GM18907 (cell line): ENCODE results near the gene DPCD.
"Not testable (repeated sequence)": the region's sequence is repeated elsewhere in the genome, so short reads cannot be mapped to it uniquely, and the experiment has no call there.

Source experiments
- ATAC-seq: cut with Tn5 transposase; IDR thresholded peaks from one replicate; pipeline ENCODE4 v1.9.1; 2021; ENCODE audit warnings: mild to moderate bottlenecking, moderate library complexity; ENCODE audit not compliant: unreplicated experiment

Gene DPCD

GRCh38 chr10:101617102-101617823, 29.1 kb downstream of the DPCD start:
- no peak for ATAC-seq

- no peak for ATAC-seq
Measured at GRCh38 chr10:101617824-101618568, 29.9 kb downstream of the DPCD start.

DNA sequence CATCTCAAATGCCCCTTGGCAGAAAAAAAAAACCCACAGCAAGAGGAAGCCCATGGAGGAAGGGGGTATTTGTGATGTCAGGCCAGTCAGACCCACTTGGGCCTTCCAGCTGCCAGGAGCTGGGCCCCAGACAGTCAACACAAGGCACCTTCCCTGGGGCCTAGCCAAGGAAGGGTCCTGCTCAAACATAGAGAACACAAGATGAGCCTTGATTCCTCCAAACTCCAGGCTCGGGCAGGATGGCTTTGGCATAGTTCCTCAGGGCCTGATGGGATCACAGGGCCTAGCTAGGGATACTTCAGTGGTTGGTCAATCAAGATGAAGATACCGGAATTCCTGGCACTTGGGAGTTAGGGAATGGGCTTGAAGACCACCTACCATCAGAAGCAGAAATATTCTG, 30.8 kb downstream of the DPCD start:
- no peak for ATAC-seq

- no peak for ATAC-seq
Measured at GRCh38 chr10:101619983-101620382, 31.9 kb downstream of the DPCD start.

DNA sequence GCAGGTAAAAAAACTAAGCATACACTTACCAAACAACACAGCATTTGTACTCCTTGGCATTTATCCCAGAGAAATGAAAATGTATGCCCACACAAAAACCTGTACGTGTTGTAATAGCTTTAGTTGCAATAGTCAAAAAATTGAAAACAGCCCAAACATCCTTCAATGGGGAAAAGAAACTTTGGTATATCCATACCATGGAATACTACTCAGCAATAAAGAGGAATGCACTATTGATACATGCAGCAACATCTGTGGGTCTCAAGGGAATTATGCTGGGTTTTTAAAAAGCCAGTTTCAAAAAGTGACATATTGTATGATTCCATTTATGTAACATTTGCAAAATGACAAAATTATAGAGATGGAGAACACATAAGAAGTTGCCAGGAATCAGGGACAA, 35.4 kb downstream of the DPCD start:
- ATAC-seq, result no peak

DNA sequence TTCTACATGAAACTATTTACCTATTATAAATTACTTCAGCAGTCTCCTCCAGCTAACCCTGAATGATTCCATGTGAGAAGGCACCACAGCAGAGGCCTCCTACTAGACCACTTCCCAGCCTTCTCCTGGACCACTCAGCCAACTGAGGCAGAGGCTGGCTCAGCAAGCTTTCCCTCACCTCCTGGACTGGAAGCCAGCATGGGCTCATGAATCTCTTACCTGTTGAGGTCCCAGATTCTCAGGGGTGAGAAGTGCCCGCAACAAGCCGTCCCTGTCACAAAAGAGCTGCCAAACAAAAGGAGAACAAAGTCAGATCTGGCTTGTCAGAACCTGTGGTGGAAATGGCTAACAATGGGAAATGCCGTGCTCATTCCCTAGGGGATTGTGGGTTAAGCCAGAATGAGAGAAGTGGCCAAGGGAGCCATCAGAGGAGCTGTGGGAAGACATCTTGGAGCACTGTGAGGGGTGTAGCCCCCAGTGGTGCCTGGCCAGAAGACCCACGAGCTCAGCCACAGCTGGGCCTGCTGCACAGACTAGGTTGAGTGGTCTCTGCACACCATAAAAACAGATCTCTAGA, 36.5 kb downstream of the DPCD start:
- no peak for ATAC-seq

DNA sequence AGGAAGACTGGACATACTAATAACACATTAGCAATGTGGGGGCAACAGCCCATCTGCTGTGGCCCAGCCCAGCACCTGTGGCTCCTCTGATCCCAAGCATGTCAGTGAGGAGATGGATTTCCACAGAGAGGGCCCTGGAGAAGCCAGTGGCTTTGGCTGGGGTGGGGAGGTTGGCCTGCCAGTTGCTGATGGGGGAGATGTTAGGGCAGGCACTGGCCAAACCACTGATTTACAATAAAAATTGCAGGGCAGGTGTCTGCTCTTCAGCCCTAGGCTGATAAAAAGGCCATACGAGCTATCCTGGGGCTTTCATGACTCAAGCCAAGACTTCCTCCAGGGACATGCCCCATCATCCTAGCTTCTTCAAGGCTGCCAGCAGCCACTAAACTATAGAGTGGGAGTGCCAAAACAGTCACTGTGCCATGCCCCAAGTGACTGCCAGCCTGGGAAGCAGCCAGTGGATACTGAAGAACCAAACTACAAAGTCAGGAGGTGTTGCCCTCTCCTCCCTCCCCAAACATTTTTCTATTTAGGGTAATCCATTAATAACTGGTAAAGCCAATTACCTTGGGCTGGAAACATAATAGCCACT, 37.8 kb downstream of the DPCD start:
- ATAC-seq, result no peak

- ATAC-seq, result no peak
Measured at GRCh38 chr10:101629837-101630632, 41.9 kb downstream of the DPCD start.

- no peak for ATAC-seq
Measured at GRCh38 chr10:101630633-101630920, 42.5 kb downstream of the DPCD start.

DNA sequence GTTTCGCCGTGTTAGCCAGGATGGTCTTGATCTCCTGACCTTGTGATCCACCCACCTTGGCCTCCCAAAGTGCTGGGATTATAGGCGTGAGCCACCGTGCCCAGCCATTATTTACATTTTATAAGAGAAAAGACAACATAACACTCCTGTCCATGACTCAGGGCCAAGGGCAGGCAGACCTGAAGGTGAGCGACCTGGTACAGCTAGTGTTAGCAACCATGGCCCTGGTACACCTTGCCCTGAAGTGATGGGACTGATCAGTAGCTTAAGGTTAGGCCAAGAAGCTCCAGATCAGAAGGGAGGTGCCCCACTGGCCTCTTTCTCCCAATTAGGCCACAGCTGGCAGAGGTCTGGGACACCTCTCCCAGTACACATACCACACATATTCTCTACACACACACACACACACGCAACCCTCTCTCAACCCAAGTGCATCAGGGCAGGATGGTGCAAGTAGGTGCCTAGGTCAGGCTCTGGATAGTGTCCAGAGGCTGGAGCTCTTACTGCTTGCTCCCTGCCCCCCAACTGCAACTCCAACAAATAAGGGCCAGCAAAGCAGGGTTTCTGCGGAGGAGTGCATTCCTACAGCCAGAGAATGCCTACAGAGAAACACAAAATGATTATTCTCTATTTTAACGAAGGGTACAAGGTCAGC, 43.8 kb downstream of the DPCD start:
- ATAC-seq, result no peak

GRCh38 chr10:101633510-101633909, 45.4 kb downstream of the DPCD start:
- ATAC-seq, result not testable (repeated sequence)

DNA sequence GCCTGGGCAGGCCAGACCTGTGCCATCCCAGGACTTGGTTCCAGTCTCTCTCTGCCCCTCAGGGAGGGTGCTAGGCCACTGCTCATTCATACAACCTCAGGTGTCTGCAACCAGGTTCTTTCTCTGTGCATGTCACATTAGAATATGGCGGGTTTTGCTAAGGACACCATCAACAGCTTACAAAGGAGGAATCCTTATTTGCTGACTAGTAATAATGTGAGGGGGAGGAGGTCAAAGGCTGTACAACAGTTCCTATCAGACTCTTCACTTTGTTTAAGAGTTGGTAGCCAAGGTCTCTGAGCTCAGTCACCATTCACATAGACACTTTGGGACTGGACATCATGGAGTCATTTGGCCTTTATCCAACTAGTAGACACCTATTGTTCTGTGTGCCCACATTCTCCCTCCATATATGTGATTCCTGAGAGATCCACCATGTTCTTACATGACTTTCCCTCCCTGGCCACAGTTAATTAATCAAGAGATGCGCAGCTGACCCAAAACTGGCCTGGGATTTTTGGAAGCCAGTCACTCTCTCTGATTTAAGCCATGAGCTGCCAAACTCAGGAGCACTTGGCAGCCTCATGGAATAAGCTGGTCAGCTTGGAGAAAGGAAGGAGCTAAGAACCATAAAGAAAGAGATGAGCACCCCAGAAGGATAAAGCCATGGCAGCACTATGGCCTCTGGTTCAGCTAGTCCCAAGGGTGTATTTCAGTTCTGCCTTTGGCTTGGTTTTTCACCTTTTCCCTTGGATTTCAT, 51.2 kb downstream of the DPCD start:
- no peak for ATAC-seq

DNA sequence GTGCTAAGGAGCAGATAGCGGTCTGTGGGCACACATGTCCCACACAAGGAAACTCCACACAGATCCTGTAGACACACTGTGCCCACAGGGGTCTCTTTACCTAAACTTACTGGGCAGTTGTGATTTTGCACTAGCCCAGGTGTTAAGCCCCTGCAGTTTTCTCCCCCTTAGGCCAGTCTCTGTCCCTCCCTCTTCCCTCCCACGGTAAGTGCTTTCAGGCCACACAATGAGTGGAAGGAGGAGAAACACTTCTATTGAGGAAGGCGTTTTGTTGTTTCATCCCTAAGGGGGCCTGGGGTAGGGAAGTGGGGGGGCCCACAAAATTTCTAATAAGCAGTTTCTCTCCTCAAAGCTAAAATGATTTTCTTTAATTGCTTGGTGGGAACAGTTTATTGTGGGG, 55.4 kb downstream of the DPCD start:
- ATAC-seq, result no peak

DNA sequence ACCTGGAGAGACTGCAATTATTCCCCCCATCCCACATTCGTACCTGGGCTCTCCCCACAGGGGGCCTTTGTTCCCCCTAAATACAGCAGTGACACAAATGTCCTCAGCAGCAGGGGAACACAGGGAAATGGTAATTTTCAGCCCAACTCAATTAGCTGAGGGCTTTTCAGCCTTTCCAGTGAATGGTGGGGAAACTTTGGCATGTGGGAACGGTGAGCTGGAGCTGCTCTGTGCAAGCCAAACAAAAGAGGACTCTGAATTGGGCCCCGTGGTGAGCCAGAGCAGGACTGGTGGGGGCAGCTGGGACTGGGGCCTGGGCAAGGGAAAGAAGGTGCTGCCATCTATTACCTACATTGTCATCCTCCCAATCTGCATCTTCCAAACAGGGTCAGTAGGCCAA, 55.9 kb downstream of the DPCD start:
- no peak for ATAC-seq

DNA sequence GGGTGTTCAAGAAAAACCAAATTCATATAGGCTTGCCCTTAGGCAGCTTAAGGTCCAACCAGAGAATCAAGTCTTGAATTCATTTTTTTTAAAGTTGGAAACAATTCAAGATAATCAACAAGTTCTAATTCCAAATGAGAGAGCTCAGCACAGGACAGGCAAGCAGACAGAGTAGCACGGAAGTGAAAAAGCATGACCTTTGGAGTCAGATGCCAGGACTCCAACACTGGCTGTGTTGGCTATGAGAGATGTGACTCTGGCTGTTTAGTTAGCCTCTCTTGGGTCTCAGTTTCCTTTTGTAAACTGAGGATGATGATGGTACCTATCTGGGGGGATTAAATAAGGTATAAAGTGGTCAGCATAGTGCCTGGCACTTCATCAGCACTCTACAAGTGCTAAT, 57.5 kb downstream of the DPCD start:
- ATAC-seq, result no peak

DNA sequence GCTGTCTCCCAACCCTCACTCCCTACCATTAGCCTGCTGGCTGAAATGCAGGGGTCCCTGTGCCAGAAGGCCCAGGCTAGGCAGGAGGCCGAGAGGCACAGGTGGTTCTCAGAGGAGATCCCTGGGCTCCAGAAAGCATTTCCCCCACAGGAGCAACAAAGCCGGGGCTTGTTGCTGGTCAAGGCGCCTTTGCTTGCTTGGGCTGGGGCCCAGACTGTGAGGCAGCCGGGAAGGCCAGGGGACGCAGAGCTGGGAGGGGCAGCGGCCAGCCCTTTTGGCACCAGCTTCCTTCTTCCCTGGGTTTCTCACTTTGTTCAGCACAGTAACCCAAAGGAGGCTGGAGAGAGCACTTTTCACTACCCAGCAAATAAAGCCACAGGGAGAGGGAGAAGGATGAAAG, 58.2 kb downstream of the DPCD start:
- no peak for ATAC-seq

DNA sequence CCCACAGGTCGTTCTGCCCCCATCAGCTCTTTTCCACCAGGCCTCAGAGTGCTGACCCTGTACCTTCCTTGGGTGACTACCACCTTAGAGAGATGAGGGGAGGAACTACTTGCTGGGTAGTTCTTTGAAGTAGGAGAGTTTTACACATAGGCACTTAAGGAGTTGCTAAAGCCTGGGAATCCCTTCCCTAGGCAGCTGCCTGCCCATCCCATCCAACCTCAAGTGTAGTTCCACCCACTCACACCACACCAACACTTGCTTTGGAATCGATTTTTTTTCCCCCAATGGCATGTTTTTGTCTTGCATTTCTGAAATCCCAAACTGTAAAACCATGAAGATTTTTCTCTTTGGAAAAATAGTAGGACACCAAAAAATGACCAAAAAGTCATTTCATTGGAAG, 59.1 kb downstream of the DPCD start:
- no peak for ATAC-seq

DNA sequence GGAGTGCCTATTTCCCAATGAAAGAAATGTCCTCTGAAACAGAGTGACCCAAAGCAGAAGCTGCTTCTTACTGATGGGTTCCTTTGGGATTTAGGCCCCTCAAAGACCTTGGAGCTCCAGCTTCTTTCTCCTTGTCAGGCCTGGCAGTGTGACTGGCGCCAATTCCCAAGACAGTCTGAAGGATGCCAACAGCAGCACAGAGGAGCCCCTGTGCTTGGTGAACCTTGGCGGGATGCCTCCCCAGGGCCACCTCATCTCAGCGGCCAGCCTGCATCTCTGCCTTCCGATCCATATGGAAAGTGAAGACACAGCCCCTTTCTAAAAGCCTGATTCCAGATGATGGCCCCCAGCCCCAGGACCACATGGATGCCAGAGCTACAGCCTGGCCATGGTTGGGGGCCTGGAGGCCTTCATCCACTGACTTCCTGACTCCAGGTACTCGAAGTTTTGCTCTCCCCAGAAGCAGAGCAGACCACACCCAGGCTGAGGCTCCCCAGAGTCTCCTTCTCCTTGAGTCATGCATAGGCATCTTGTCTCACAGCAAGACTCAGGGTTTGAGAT, 61.5 kb downstream of the DPCD start:
- ATAC-seq, result no peak

GRCh38 chr10:101650863-101651262, 62.7 kb downstream of the DPCD start:
- ATAC-seq, result no peak

DNA sequence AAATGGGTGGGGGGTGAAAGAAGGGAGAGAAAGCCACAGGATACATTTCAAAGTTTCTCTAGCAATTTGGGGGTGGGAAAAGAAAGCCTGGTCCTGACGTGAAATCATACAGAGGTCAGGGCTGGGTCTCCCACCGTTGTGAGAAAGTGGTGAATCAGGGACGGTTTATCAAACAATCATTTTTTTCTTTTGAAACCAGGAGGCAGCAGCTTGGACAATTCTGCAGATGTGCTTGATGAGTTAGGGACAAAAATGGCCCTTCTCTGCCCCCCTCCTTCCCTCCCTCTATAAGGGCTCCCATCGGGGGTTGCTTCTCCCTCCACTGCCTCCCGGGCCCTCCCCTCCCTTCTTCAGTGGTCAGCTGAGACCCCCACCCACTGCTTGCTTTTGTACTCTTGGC, 63.2 kb downstream of the DPCD start:
- no peak for ATAC-seq
